CD1c-positive myeloid dendritic cell (primary cell): ENCODE results near the gene TAMM41.
"Not testable (repeated sequence)": the region's sequence is repeated elsewhere in the genome, so short reads cannot be mapped to it uniquely, and the experiment has no call there.

ENCODE experiments used
- DNase-seq: peaks from one replicate; pipeline ENCODE4 v3.0.0-alpha.2; 2016; ENCODE audit errors: extremely low spot score

Gene TAMM41

GRCh38 chr3:11846281-11847266 is at the start of gene TAMM41:
Gene TAMM41 (minus strand): TSS chr3:11846885. CDS start chr3:11846636, 249 bp downstream.
- peak; percentile 94 for DNase-seq

- no peak for DNase-seq
These were observed 32.2 kb upstream of the TAMM41 start for GRCh38 chr3:11878837-11879236.

- not testable (repeated sequence) for DNase-seq
These were observed 28.0 kb upstream of the TAMM41 start for GRCh38 chr3:11874707-11875106.

- DNase-seq = not testable (repeated sequence)
These were observed 17.1 kb upstream of the TAMM41 start for GRCh38 chr3:11863739-11864138.

- not testable (repeated sequence) for DNase-seq
These were observed 15.9 kb upstream of the TAMM41 start for GRCh38 chr3:11862584-11862983.

- DNase-seq = not testable (repeated sequence)
These were observed 15.5 kb upstream of the TAMM41 start for GRCh38 chr3:11862145-11862544.

GRCh38 chr3:11860213-11860612 is 13.5 kb upstream of the TAMM41 start:
- not testable (repeated sequence) for DNase-seq

- DNase-seq = no peak
These were observed 6.8 kb upstream of the TAMM41 start for GRCh38 chr3:11853450-11853849.

- no peak for DNase-seq
These were observed 3.3 kb upstream of the TAMM41 start for GRCh38 chr3:11850003-11850402.

- no peak for DNase-seq
These were observed 922 bp upstream of the TAMM41 start for GRCh38 chr3:11847607-11848006.

- no peak for DNase-seq
These were observed 1.0 kb downstream of the TAMM41 start for GRCh38 chr3:11845651-11846050.

GRCh38 chr3:11844891-11845290 is 1.8 kb downstream of the TAMM41 start:
- DNase-seq = no peak

- peak; percentile 5 for DNase-seq
These were observed 11.6 kb downstream of the TAMM41 start for GRCh38 chr3:11835028-11835639.

- no peak for DNase-seq
These were observed 13.4 kb downstream of the TAMM41 start for GRCh38 chr3:11832981-11833905.

GRCh38 chr3:11829416-11829815 is 17.3 kb downstream of the TAMM41 start:
- no peak for DNase-seq

- no peak for DNase-seq
These were observed 19.9 kb downstream of the TAMM41 start for GRCh38 chr3:11826628-11827265.

GRCh38 chr3:11825301-11825700 is 21.4 kb downstream of the TAMM41 start:
- DNase-seq = no peak

- DNase-seq = no peak
These were observed 26.1 kb downstream of the TAMM41 start for GRCh38 chr3:11820531-11821041.

- no peak for DNase-seq
These were observed 27.5 kb downstream of the TAMM41 start for GRCh38 chr3:11819146-11819689.

GRCh38 chr3:11818033-11818432 is 28.7 kb downstream of the TAMM41 start:
- no peak for DNase-seq

GRCh38 chr3:11815111-11815510 is 31.6 kb downstream of the TAMM41 start:
- DNase-seq = no peak
